Muscle layer of duodenum (tissue), 2 donors: ENCODE measurements around the gene PER1.
A peak's percentile ranks its signal among the peaks of the same experiment; 100 is the strongest.
"Not testable (repeated sequence)": the region's sequence is repeated elsewhere in the genome, so short reads cannot be mapped to it uniquely, and the experiment has no call there.

Experiments
- H3K27ac ChIP-seq: one replicate; pipeline ENCODE4 v1.7.0; 2013; ENCODE audit warnings: mild to moderate bottlenecking, low read length
- H3K27me3 ChIP-seq: one replicate; pipeline ENCODE4 v1.7.0; 2013; ENCODE audit warnings: low read depth, mild to moderate bottlenecking, control low read depth, low read length
- H3K36me3 ChIP-seq, 2 donors: one replicate each; pipeline ENCODE4 v1.7.0; 2013; ENCODE audit warnings: low read length in 2 of 2, control low read depth in 1 of 2, mild to moderate bottlenecking in 1 of 2; ENCODE audit not compliant: insufficient read depth in 2 of 2, control insufficient read depth in 1 of 2
- H3K4me1 ChIP-seq, 2 donors: one replicate each; pipeline ENCODE4 v1.7.0; 2013; ENCODE audit warnings: low read length in 2 of 2, mild to moderate bottlenecking in 2 of 2, control low read depth in 1 of 2, moderate library complexity in 1 of 2; ENCODE audit not compliant: insufficient read depth in 2 of 2, control insufficient read depth in 1 of 2
- H3K4me3 ChIP-seq, 2 donors: one replicate each; pipeline ENCODE4 v1.7.0; 2013; ENCODE audit warnings: low read length in 2 of 2, low read depth in 1 of 2, mild to moderate bottlenecking in 1 of 2
- H3K9me3 ChIP-seq, 2 donors: one replicate each; pipeline ENCODE4 v1.7.0; 2013; ENCODE audit warnings: low read length in 2 of 2, control low read depth in 1 of 2, mild to moderate bottlenecking in 1 of 2; ENCODE audit not compliant: control insufficient read depth in 1 of 2
- donor health status: healthy.

PER1 gene

DNA sequence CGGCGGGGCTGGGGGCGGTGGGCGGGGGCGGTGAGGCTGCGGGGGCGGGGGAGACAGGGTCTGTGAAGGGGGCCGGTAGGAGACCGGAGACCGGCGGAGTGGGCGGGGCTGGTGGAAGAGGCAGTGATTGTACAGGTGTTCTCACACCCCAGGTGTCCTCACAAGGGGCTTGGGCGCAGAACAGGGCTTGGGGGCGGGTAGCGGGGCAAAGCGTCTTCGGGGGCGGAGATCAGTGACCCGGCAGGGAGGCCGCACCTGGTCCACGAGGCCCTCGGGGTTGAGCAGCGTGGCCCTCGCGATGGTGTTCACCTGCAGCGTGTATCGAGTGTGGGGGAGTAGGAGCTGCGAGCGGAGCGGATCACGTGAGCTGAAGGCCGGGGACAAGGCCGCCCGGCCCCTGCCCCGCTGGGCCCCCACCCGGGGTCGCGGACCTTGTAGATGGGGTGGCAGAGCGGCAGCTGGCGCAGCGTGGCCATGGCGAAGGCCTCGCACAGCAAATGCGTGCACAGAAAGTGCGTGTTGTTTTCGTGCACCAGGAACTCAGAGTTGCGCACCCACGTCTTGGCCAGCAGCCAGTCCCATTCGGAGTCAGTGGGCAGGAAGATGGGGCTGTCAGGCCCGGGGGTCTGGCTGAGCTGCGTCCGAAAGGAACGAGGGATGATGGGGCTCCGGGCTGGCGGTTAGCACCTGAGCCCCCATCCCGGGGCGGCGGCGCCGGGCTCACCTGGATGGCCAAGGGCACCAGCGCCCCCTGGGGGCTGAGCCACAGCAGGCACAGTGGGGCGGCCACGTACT, 42.3 kb downstream of the PER1 start:
- Histone ChIP-seq H3K4me3 (peak overlapping the region; percentile 16 to 48), H3K9me3 (no peaks in the 10 kb centered on the region), H3K36me3 (no peaks in the 10 kb centered on the region), H3K27me3 (peaks cover 43% of the 10 kb centered on the region), H3K27ac (no peak overlapping the region), H3K4me1 (peaks cover 0 to 7% of the 10 kb centered on the region in 2 donors)

DNA sequence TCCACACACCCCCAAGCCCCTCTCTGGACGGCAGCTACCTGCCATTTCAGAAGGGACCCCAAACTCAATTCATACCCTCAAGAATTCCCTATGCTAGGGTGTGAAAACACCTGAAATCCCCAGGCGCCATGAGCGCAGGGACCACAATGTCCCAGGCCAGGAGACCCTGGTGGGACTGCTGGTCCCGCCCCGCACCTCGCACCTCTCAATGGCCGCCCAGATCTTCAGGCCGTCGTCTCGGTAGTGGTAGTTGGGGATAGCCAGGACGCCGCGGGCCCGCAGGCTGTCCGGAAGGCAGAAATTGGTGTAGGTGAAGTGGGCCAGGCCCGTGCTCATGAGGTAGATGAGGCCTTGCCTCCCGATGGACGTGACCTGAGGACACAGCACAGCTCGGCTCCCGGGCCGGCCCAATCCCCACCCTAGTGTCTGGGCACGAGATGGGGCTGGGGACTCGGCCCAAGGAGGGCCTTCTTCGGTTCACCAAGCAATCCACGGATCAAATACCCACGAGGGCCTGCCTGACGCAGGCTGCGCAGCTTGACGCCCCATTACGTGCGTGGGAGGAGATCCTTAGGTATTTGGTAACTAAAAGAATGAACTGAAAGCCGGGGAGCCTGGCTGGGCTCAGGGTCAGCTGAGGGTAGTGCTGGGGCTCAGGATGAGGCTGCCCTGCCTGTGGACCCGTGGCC, 43.1 kb downstream of the PER1 start:
- Histone ChIP-seq H3K4me1 (peaks cover 0 to 7% of the 10 kb centered on the region in 2 donors), H3K4me3 (no peak overlapping the region), H3K27ac (no peak overlapping the region), H3K27me3 (peaks cover 37% of the 10 kb centered on the region), H3K9me3 (no peaks in the 10 kb centered on the region), H3K36me3 (no peaks in the 10 kb centered on the region)

DNA sequence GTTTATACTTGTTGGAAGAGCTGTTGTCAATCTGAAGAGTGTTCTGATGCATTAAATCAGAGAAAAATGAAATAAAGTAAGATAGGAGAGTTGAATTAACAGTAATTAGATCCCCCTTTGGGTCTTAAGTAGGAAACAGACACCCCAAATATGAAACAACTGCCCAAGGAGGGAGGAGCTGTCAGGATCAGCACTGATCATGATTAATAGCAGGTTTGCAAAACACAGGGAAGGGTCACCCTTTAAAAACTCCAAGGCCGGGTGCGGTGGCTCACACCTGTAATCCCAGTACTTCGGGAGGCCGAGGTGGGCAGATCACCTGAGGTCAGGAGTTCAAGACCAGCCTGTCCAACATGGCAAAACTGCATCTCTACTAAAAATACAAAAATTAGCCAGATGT, 45.2 kb downstream of the PER1 start:
- H3K9me3 ChIP-seq = not testable (repeated sequence)

DNA sequence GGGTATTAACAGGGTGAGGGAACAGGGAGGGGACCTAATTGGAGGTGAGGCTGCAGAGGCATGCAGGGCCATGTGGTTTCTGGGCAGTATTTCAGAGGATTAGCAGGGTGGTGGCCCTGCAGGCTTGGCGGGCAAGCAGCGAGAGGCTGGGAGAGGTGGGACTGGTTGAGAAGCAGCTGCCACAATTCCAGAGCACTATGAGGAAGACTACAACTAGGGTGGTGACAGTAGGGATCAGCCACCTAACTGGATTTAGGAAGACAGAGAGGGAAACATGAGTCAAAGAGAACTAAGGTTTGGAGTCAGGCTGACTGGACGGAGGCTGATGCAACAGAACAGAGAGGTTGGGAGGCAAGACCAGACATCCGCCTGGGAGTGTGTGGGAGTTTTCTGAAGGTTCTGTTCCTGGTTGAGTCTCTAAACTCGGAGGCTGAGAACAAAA, 46.2 kb downstream of the PER1 start:
- no peaks in the 10 kb centered on the region for H3K36me3 ChIP-seq
- H3K27me3 ChIP-seq = peaks cover 21% of the 10 kb centered on the region
- H3K27ac ChIP-seq = no peak overlapping the region
- no peak overlapping the region for H3K4me3 ChIP-seq
- peaks cover 0 to 7% of the 10 kb centered on the region in 2 donors for H3K4me1 ChIP-seq
- no peaks in the 10 kb centered on the region for H3K9me3 ChIP-seq

More for the DNA sequence above, 45.2 kb downstream of the PER1 start:
- not testable (repeated sequence) for H3K27ac ChIP-seq, H3K36me3 ChIP-seq, H3K4me1 ChIP-seq, H3K4me3 ChIP-seq
- peaks cover 30% of the 10 kb centered on the region for H3K27me3 ChIP-seq

DNA sequence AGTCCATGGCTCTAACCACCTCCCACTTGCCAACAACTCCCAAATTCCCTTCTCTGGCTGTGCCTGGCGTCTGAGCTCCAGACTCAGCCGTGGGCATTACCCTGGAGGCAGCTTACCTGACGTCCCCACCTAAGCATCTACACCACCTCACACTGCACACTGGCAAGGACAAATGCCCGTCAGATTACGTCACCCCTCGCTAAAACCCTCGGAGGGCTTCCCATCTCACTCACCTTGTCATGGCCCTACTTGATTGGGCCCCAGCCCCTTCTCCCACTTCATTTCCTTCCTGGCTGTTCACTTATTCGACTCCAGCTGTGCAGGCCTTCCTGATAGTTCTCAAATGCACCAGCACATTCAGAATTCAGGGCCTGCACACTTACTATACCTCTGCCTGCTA, 47.3 kb downstream of the PER1 start:
- no peaks in the 10 kb centered on the region for H3K36me3 ChIP-seq
- peaks cover 10% of the 10 kb centered on the region for H3K27me3 ChIP-seq
- H3K4me3 ChIP-seq = no peak overlapping the region
- H3K9me3 ChIP-seq = no peaks in the 10 kb centered on the region
- H3K4me1 ChIP-seq = peaks cover 0 to 3% of the 10 kb centered on the region in 2 donors
- H3K27ac ChIP-seq = no peak overlapping the region

DNA sequence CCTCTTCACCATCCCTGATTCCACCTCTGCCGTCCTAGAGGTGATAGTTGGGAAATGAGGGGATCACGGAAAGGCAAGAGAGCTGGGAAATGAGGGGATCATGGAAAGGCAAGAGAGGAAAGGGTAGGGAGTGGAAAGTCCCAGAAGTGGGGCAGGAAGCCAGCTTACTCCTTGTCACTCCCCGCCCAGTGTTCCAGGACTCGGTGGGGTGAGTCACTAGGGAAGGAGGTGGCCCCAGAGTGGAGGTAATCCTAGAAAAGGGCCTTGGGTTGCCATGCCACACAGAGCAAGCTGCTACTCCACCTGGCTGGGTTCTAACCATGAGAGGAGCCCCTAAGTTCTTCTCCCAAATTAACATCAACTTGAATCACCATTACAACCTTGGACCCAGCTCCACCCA, 48.7 kb downstream of the PER1 start:
- Histone ChIP-seq H3K27ac (no peak overlapping the region), H3K4me3 (no peak overlapping the region), H3K27me3 (peaks cover under 1% of the 10 kb centered on the region), H3K9me3 (no peaks in the 10 kb centered on the region), H3K4me1 (no peaks in the 10 kb centered on the region), H3K36me3 (no peaks in the 10 kb centered on the region)

DNA sequence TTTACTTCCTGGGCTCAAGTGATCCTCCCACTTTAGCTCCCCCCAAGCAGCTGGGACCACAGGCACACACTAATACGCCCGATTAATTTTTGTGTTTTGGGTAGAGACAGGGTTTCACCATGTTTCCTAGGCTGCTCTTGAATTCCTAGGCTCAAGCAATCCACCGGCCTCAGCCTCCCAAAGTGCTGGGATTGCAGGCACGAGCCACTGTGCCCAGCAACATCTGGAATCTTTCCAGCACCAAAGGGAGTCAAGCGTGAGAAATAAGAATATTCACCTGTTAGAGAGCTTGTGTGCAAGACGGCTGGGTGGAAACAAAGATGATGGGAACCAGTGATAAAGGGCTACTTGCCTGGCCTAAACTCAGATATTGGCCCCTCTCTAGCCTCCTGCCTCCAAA, 50.5 kb downstream of the PER1 start:
- H3K27ac ChIP-seq = no peak overlapping the region
- H3K27me3 ChIP-seq = no peaks in the 10 kb centered on the region
- no peaks in the 10 kb centered on the region for H3K36me3 ChIP-seq
- no peaks in the 10 kb centered on the region for H3K4me1 ChIP-seq
- no peaks in the 10 kb centered on the region for H3K9me3 ChIP-seq
- no peak overlapping the region for H3K4me3 ChIP-seq

DNA sequence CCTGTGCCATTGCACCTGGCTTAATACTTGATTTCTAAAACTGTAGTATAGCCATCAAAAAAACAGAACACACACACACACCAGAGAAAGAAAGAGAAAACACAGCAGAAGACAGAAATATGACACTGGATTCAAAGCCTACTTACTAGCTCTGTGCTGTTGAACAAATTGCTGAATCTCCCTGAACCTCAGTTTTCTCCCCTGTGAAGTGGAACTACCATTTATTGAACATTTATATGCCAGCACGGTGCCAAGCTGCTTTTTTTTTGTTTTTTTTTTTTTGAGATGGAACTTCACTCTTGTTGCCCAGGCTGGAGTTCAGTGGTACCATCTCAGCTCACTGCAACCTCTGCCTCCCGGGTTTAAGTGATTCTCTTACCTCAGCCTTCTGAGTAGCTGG, 51.4 kb downstream of the PER1 start:
- Histone ChIP-seq H3K36me3 (no peaks in the 10 kb centered on the region), H3K4me3 (no peak overlapping the region), H3K9me3 (no peaks in the 10 kb centered on the region), H3K27me3 (peaks cover 4% of the 10 kb centered on the region), H3K27ac (no peak overlapping the region), H3K4me1 (no peaks in the 10 kb centered on the region)

DNA sequence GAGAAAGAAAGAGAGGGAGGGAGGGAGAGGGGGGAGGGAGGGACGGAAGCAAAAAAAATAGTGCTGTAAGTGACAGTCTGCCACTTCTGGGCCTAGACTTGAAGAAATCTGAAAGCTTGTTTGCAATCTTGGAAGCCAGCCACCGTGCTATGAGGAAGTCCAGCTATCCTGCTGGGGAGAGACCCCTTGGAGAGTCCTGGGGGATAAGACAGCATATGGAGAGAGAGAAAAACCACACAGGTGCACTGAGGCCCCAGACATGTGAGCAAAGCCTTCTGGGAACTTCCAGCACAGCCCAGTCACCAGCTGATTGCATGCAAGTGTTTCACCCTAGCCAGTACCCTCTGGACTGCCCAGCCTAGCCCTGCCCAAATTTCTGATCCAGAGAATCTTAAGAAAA, 52.1 kb downstream of the PER1 start:
- no peaks in the 10 kb centered on the region for H3K9me3 ChIP-seq
- H3K4me3 ChIP-seq = no peak overlapping the region
- H3K27me3 ChIP-seq = peaks cover 6% of the 10 kb centered on the region
- no peak overlapping the region for H3K27ac ChIP-seq
- H3K4me1 ChIP-seq = no peaks in the 10 kb centered on the region
- no peaks in the 10 kb centered on the region for H3K36me3 ChIP-seq

DNA sequence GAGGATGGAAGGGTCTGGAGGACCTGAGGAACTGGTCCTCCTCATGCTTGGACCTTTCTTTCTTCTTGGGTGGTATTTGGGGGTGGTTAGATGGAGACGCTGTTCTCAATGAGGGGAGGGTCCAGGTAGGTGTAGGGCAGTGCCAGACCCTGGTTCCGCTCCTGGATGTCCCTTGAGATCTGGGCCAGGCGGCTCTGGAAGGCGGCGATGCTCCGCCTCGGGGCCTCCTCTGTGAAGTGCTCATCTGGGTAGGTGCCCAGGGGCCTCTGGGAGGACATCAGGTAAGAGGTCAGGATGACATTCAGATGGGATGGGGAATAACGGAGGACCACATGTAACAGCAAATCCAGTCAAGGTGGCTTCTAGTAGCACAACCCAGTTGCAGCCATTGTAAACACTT, 55.7 kb downstream of the PER1 start:
- Histone ChIP-seq H3K27me3 (peaks cover 6% of the 10 kb centered on the region), H3K27ac (no peak overlapping the region), H3K9me3 (no peaks in the 10 kb centered on the region), H3K4me3 (no peak overlapping the region), H3K4me1 (no peaks in the 10 kb centered on the region), H3K36me3 (no peaks in the 10 kb centered on the region)

DNA sequence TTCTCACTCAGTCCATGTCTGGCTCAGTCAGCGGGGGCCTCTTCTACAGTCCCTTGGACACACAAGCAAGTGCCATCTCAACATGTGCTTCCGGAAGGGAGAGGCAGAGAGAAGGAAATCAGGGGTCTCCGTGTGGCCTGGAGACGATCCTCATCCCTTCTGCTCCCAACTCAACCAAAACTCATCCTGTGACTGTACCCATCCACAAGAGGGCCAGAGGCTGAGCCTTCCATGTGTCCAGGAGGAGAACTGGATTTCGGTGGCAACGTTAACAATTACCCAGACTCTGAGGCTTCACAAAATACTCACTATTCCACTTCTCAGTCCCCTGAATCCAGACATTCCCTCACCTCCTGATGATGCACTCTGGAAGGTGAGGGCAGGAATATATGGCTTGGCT, 56.8 kb downstream of the PER1 start:
- Histone ChIP-seq H3K27me3 (peaks cover 8% of the 10 kb centered on the region), H3K4me3 (no peak overlapping the region), H3K27ac (no peak overlapping the region), H3K4me1 (no peaks in the 10 kb centered on the region), H3K9me3 (no peaks in the 10 kb centered on the region), H3K36me3 (no peaks in the 10 kb centered on the region)
